K562 (cell line): Measurements from ENCODE around the gene THEMIS. TPM values are rescaled to one million over a fixed set of nuclear protein-coding genes. Genes with fewer than 3 reads are reported as not detected.

Experiments
- ATAC-seq: fragments of 200-7000 bp; cut with Tn5 transposase; 3 replicates; pipeline ENCODE4 v1.9.1; 2020; ENCODE audit warnings: moderate library complexity
- BruUV-seq: library from RNA; stranded (reverse); fragments of 400-500 nt; replicated peaks from 2 replicates; lab custom pipeline; 2021; lab: Mats Ljungman, UMichigan
- CTCF ChIA-PET: fragments of 300-600 bp; formaldehyde crosslinking; extraction: SDS; loops from one replicate; lab custom pipeline; 2021; ENCODE audit warnings: low intra/inter-chr PET ratio; lab: Yijun Ruan, JAX
- POLR2A ChIA-PET: fragments of 300-600, 350-650 bp; sonication (Branson Sonifier 250); formaldehyde crosslinking; extraction: SDS; loops from one replicate; lab custom pipeline; 2021; ENCODE audit warnings: antibody characterized with exemption, inconsistent platforms; lab: Yijun Ruan, JAX
- DNase-seq, 4 experiments: peaks; one replicate each; pipeline versions ENCODE4 v3.0.0 to v3.0.0-alpha.2; 2011 to 2018; ENCODE audit warnings: low spot score in 3 of 4, mixed read lengths in 3 of 4; ENCODE audit errors: extremely low read depth in 1 of 4
- FAIRE-seq: peaks from 2 replicates; lab custom pipeline; 2011; peaks lifted over from hg19 to GRCh38; lab: Jason Lieb, UNC
- H2AFZ ChIP-seq: 2 replicates; pipeline ENCODE4 v1.6.0; 2011; ENCODE audit warnings: low read depth, low read length, control low read depth, inconsistent platforms
- H3K27ac ChIP-seq: fragments of 200-600 bp; 3 replicates; pipeline ENCODE4 v1.8.0; 2011; ENCODE audit warnings: low read depth, mild to moderate bottlenecking, control low read depth, inconsistent platforms, low read length, moderate library complexity, mixed read lengths; ENCODE audit errors: extremely low read depth
- H3K27me3 ChIP-seq, 2 experiments: fragments of 300-600 bp in 1 of 2; 2 replicates in 1 of 2; 3 replicates in 1 of 2; pipeline versions ENCODE4 v1.6.0 to v1.8.0; 2011; ENCODE audit warnings: inconsistent platforms in 2 of 2, low read length in 2 of 2, mild to moderate bottlenecking in 1 of 2, mixed read lengths in 1 of 2, moderate library complexity in 1 of 2; ENCODE audit not compliant: control insufficient read depth in 2 of 2, insufficient read depth in 2 of 2
- H3K36me3 ChIP-seq: fragments of 300-600 bp; 3 replicates; pipeline ENCODE4 v1.8.0; 2011; ENCODE audit warnings: mild to moderate bottlenecking, low read length, inconsistent platforms; ENCODE audit not compliant: control insufficient read depth, insufficient read depth
- H3K4me1 ChIP-seq, 2 experiments: fragments of 200-600 bp in 1 of 2; replicated peaks in 1 of 2; 2 replicates in 1 of 2; 3 replicates in 1 of 2; pipeline versions ENCODE4 v1.5.1 to v1.8.0; 2011; ENCODE audit warnings: inconsistent platforms in 2 of 2, low read length in 2 of 2, mild to moderate bottlenecking in 1 of 2, mixed read lengths in 1 of 2, moderate library complexity in 1 of 2; ENCODE audit not compliant: control insufficient read depth in 2 of 2, insufficient read depth in 2 of 2
- H3K4me2 ChIP-seq: 2 replicates; pipeline ENCODE4 v1.6.1; 2011; ENCODE audit warnings: low read length, control low read depth, inconsistent platforms, mixed read lengths; ENCODE audit not compliant: insufficient read depth
- H3K4me3 ChIP-seq: fragments of 200-600 bp; sonication (generic), shearing (Covaris generic); 2 replicates; pipeline ENCODE4 v1.5.1; 2016; ENCODE audit warnings: control low read depth, inconsistent platforms
- H3K79me2 ChIP-seq: fragments of 200-600 bp; 3 replicates; pipeline ENCODE4 v1.8.0; 2011; ENCODE audit warnings: low read length, inconsistent platforms; ENCODE audit not compliant: control insufficient read depth, insufficient read depth
- H3K9ac ChIP-seq, 2 experiments: 2 replicates each; pipeline versions ENCODE4 v1.6.0 to v1.6.1; 2011; ENCODE audit warnings: low read depth in 2 of 2, low read length in 2 of 2, control low read depth in 1 of 2, inconsistent platforms in 1 of 2, mild to moderate bottlenecking in 1 of 2, mixed read lengths in 1 of 2; ENCODE audit not compliant: insufficient read depth in 1 of 2
- H3K9me1 ChIP-seq: one replicate; pipeline ENCODE4 v1.6.0; 2011; ENCODE audit warnings: inconsistent platforms, mild to moderate bottlenecking, low read length, moderate library complexity; ENCODE audit not compliant: control insufficient read depth, insufficient read depth
- H3K9me3 ChIP-seq: replicated peaks from 2 replicates; pipeline ENCODE4 v1.5.1; 2011; ENCODE audit warnings: low read depth, low read length, inconsistent platforms; ENCODE audit not compliant: control insufficient read depth, insufficient read depth
- H4K20me1 ChIP-seq: replicated peaks from 2 replicates; pipeline ENCODE4 v1.6.1; 2011; ENCODE audit warnings: low read length, inconsistent platforms, mixed read lengths; ENCODE audit not compliant: control insufficient read depth, insufficient read depth
- ARID1B ChIP-seq: fragments of 450-650 bp; IDR thresholded peaks from 2 replicates; pipeline ENCODE4 v1.6.1; 2016; ENCODE audit warnings: antibody characterized with exemption, mild to moderate bottlenecking, inconsistent platforms
- EHMT2 ChIP-seq: fragments of 450-650 bp; IDR thresholded peaks from 2 replicates; pipeline ENCODE4 v1.6.1; 2018; ENCODE audit warnings: antibody characterized with exemption
- HDAC1 ChIP-seq, 2 experiments: fragments of 450-650 bp; IDR thresholded peaks; 2 replicates each; pipeline ENCODE4 v1.6.1; 2016 to 2017; ENCODE audit warnings: inconsistent platforms in 1 of 2, mild to moderate bottlenecking in 1 of 2, moderate library complexity in 1 of 2
- NCOA1 ChIP-seq: fragments of 450-650 bp; IDR thresholded peaks from 2 replicates; pipeline ENCODE4 v1.6.1; 2016; ENCODE audit warnings: low read depth
- SMARCB1 ChIP-seq: IDR thresholded peaks from 2 replicates; pipeline ENCODE4 v1.6.1; 2011; ENCODE audit warnings: improper control_type of control experiment, low read depth; ENCODE audit not compliant: insufficient read length
- THRA ChIP-seq: fragments of 450-650 bp; IDR thresholded peaks from 2 replicates; pipeline ENCODE4 v1.6.1; 2017; ENCODE audit warnings: mild to moderate bottlenecking, moderate library complexity
- TRIM24 ChIP-seq, 2 experiments: fragments of 450-650 bp; IDR thresholded peaks; 2 replicates each; pipeline ENCODE4 v1.6.1; 2016
- TRIM28 ChIP-seq: fragments of 450-650 bp; IDR thresholded peaks from 2 replicates; pipeline ENCODE4 v1.6.1; 2017
- ZBTB1 ChIP-seq: sonication (generic); formaldehyde crosslinking; IDR thresholded peaks from 2 replicates; pipeline ENCODE4 v1.8.1; 2023; ENCODE audit warnings: missing genetic modification reagents, low read depth, mild to moderate bottlenecking, borderline replicate concordance
- ZBTB43 ChIP-seq: sonication (generic); formaldehyde crosslinking; IDR thresholded peaks from 2 replicates; pipeline ENCODE4 v1.8.0; 2023; ENCODE audit warnings: mild to moderate bottlenecking, missing genetic modification reagents
- WGBS: fragments of 100-300 bp; shearing (Covaris generic); methylation state at CpG from one replicate; pipeline ENCODE4 v1.1.6; 2016; ENCODE audit warnings: low coverage, mixed read lengths; ENCODE audit not compliant: insufficient coverage; ENCODE audit errors: missing lambda C conversion rate; 5-methylcytosine and 5-hydroxymethylcytosine counted together
- in situ Hi-C: fragments of 300-500 bp; cut with MboI; formaldehyde crosslinking; loops from 4 replicates; pipeline ENCODE4 v1.15.0; 2018; ENCODE audit warnings: inconsistent platforms, mixed read lengths
- intact Hi-C: fragments of 100-400 bp; cut with micrococcal nuclease; formaldehyde crosslinking; loops from 2 replicates; pipeline ENCODE4 v1.14.2; 2022
- polyA plus RNA-seq, 8 experiments: library from polyadenylated mRNA; depleted of rRNA in 4 of 8; stranded (reverse) in 5 of 8; unstranded in 3 of 8; fragments of >200 nt; fragmentation: Nextera tagmentation in 2 of 8; fragmentation: Illumina TruSeq in 1 of 8; extraction: Ambion mirVana in 2 of 8; extraction: Trizol in 1 of 8; gene quantifications; 2 replicates each; pipeline versions ENCODE4 v1.2.1 to v1.2.3, GENCODE V29; 2011 to 2014; ENCODE audit warnings: inconsistent platforms in 1 of 8, missing spikeins in 1 of 8
- total RNA-seq, 7 experiments: library from RNA; depleted of rRNA in 6 of 7; stranded (reverse); fragments of >200 nt in 6 of 7; fragmentation: Illumina TruSeq in 2 of 7; extraction: Trizol in 2 of 7; gene quantifications; 2 replicates each; pipeline versions ENCODE4 v1.2.1 to v1.2.3, GENCODE V29; 2011 to 2021; ENCODE audit warnings: low replicate concordance in 1 of 7

Gene THEMIS
- total and polyA plus RNA-seq, 9 of the 15 experiments (the other 6 are each of a cell fraction or from before 2014, with no cell fraction given) = 0.09 TPM; not detected in 8

GRCh38 chr6:127946388-127946787, 45.5 kb upstream of the THEMIS start (continued):
- TF ChIP-seq ARID1B = no peak

- no peaks in the 10 kb centered on the region for H3K27me3 ChIP-seq
- no peaks in the 10 kb centered on the region for H3K9me1 ChIP-seq
- no peaks in the 10 kb centered on the region for H3K4me1 ChIP-seq
- no peak overlapping the region for H3K4me3 ChIP-seq
- FAIRE-seq (no peak), ATAC-seq (no peak), DNase-seq (no peak)
- 0% methylated on average over 3 of the region's 3 CpGs for WGBS
- H3K4me2 ChIP-seq = no peak overlapping the region
- CTCF ChIA-PET = no interaction called here
- H3K9me3 ChIP-seq = no peaks in the 10 kb centered on the region
- H4K20me1 ChIP-seq = no peaks in the 10 kb centered on the region
- in situ Hi-C loops = no loop called here
- no peak overlapping the region for H3K9ac ChIP-seq
- intact Hi-C loops = no loop called here
- H3K79me2 ChIP-seq = no peaks in the 10 kb centered on the region
- BruUV-seq = no TSS peak
- TF ChIP-seq HDAC1 (IDR thresholded peaks at IDR 0.05) (no peak), EHMT2 (no peak), ZBTB1 (CRISPR knock-in tag) (no peak), THRA (no peak), ZBTB43 (no peak), NCOA1 (no peak), SMARCB1 (no peak), TRIM28 (no peak), TRIM24 (IDR thresholded peaks at IDR 0.05) (no peak)
- H2AFZ ChIP-seq = no peak overlapping the region
- no peaks in the 10 kb centered on the region for H3K36me3 ChIP-seq
- H3K27ac ChIP-seq = no peak overlapping the region
- POLR2A ChIA-PET = interaction anchor here (0.8 kb wide), 1 partner anchor 1275 kb away, joined by 3 read pairs; no protein-coding TSS in a partner anchor
These were observed 44.7 kb upstream of the THEMIS start for GRCh38 chr6:127945434-127946097.
